ENCODE measurements around the gene ATPAF1. TPM values are rescaled to one million over a fixed set of nuclear protein-coding genes. Genes with fewer than 3 reads are reported as not detected.

ATPAF1 gene
- polyA plus RNA-seq, 1 of the 3 experiments (the other 2 are of a cell fraction), result 39.9 TPM

GRCh38 chr1:46582972-46583371, 85.2 kb downstream of the ATPAF1 start (continued):
- no peak for TF ChIP-seq USF2 (IDR thresholded peaks at IDR 0.05; ENCODE audit: borderline replicate concordance, low read depth, low read length)

Other genes starting within 250 kb of the ATPAF1 start
- not detected in 2 replicates for gene DMBX1, start 178.5 kb downstream of the ATPAF1 start, polyA plus RNA-seq (2012; rRNA removed)
- not detected in 2 replicates for gene KNCN, start 116.7 kb downstream of the ATPAF1 start, polyA plus RNA-seq (2012; rRNA removed)
- 28.2 and 29.6 TPM in 2 replicates for gene MKNK1, start 64.1 kb downstream of the ATPAF1 start, polyA plus RNA-seq (2012; rRNA removed)
- gene MOB3C, start 51.6 kb downstream of the ATPAF1 start, polyA plus RNA-seq (2012; rRNA removed), result 8.6 and 10.6 TPM in 2 replicates
- gene TEX38, start 3.5 kb upstream of the ATPAF1 start, polyA plus RNA-seq (2012; rRNA removed), result 0.07 and 0.24 TPM in 2 replicates
- gene EFCAB14, start 50.8 kb upstream of the ATPAF1 start, polyA plus RNA-seq (2012; rRNA removed), result 13.6 and 20.0 TPM in 2 replicates
- not detected in 2 replicates for gene CYP4B1, start 130.7 kb upstream of the ATPAF1 start, polyA plus RNA-seq (2012; rRNA removed)